SJCRH30 (cell line): ENCODE measurements around the gene NCOR1. TPM values are rescaled to one million over a fixed set of nuclear protein-coding genes. Genes with fewer than 3 reads are reported as not detected.
"Not testable (repeated sequence)": the region's sequence is repeated elsewhere in the genome, so short reads cannot be mapped to it uniquely, and the experiment has no call there.

Experiments used
- DNase-seq, 2 experiments: peaks; one replicate each; pipeline ENCODE4 v3.0.0-alpha.2; 2015 to 2020
- H3K27ac ChIP-seq: fragments of 250-450 bp; sonication (Bioruptor Pico); 2 replicates; pipeline ENCODE4 v1.5.1; 2020; ENCODE audit warnings: mild to moderate bottlenecking, moderate library complexity
- H3K27me3 ChIP-seq: fragments of 250-450 bp; sonication (Bioruptor Pico); 2 replicates; pipeline ENCODE4 v1.5.1; 2020; ENCODE audit warnings: mild to moderate bottlenecking, moderate library complexity
- H3K36me3 ChIP-seq: fragments of 250-450 bp; sonication (Bioruptor Pico); 2 replicates; pipeline ENCODE4 v1.5.1; 2020; ENCODE audit warnings: mild to moderate bottlenecking, moderate library complexity
- H3K4me1 ChIP-seq: fragments of 250-450 bp; sonication (Bioruptor Pico); 2 replicates; pipeline ENCODE4 v1.5.1; 2020; ENCODE audit warnings: mild to moderate bottlenecking, moderate library complexity
- H3K4me3 ChIP-seq: fragments of 250-450 bp; sonication (Bioruptor Pico); 2 replicates; pipeline ENCODE4 v1.5.1; 2020; ENCODE audit warnings: mild to moderate bottlenecking, moderate library complexity
- H3K9me3 ChIP-seq: fragments of 250-450 bp; sonication (Bioruptor Pico); replicated peaks from 2 replicates; pipeline ENCODE4 v1.5.1; 2020; ENCODE audit warnings: mild to moderate bottlenecking, moderate library complexity
- total RNA-seq: library from RNA; depleted of rRNA; stranded (reverse); fragments of >200 nt; shearing (Covaris generic); gene quantifications from 2 replicates; pipeline ENCODE4 v1.2.3, GENCODE V29; 2014

NCOR1 gene
- total RNA-seq, 1 experiment from 2014 or later, result 274 TPM

- no peak for DNase-seq
- peaks cover 86% of the 10 kb centered on the region for H3K36me3 ChIP-seq
- H3K27ac ChIP-seq, result no peak overlapping the region
- no peaks in the 10 kb centered on the region for H3K27me3 ChIP-seq
- no peak overlapping the region for H3K4me3 ChIP-seq
- H3K9me3 ChIP-seq, result peaks cover 5% of the 10 kb centered on the region; the same call in 1 of the 2 replicates
- H3K4me1 ChIP-seq, result peaks cover 9% of the 10 kb centered on the region; the same call in 1 of the 2 replicates
These were observed 66.7 kb downstream of the NCOR1 start for GRCh38 chr17:16148596-16148995.

DNA sequence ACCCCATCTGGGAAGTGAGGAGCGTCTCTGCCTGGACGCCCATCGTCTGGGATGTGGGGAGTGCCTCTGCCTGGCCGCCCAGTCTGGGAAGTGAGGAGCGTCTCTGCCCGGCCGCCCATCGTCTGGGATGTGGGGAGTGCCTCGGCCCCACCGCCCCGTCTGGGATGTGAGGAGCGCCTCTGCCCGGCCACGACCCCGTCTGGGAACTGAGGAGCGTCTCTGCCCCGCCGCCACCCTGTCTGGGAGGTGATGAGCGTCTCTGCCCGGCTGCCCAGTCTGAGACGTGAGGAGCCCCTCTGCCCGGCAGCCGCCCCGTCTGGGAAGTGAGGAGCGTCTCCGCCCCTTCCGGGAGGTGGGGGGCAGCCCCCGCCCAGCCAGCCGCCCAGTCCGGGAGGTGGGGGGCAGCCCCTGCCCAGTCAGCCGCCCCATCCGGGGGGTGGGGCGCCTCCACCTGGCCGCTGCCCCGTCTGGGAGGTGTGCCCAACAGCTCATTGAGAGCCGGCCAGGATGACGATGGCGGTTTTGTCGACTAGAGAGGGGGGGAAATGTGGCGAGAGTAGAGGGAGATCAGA lies 69.9 kb downstream of the NCOR1 start:
- not testable (repeated sequence) for H3K9me3 ChIP-seq, DNase-seq, H3K4me3 ChIP-seq, H3K27me3 ChIP-seq, H3K27ac ChIP-seq, H3K4me1 ChIP-seq
- H3K36me3 ChIP-seq, result peaks cover 84% of the 10 kb centered on the region

GRCh38 chr17:16141685-16142084 lies 73.6 kb downstream of the NCOR1 start:
- no peaks in the 10 kb centered on the region for H3K27me3 ChIP-seq
- no peak overlapping the region for H3K4me3 ChIP-seq
- H3K9me3 ChIP-seq, result no peaks in the 10 kb centered on the region
- H3K27ac ChIP-seq, result no peak overlapping the region
- DNase-seq, result no peak
- H3K4me1 ChIP-seq, result no peaks in the 10 kb centered on the region
- H3K36me3 ChIP-seq, result peaks cover 84% of the 10 kb centered on the region

DNA sequence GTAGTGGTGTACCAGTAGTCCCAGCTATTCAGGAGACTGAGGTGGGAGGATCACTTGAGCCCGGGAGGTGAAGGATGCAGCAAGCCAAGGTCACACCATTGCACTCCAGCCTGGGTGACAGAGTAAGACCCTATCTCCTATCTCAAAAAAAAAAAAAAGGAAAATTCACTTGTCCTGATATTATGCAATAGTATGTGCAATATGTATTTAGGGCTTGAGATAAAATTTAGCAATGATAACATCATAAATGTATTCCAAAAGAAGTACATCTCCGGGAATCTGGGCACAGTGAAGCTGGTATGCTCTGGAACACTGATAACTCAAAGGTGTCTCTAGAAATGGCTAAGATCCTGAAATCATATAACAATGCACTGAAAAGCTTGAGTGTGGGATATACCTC lies 74.5 kb downstream of the NCOR1 start:
- H3K4me1 ChIP-seq, result no peaks in the 10 kb centered on the region
- no peak overlapping the region for H3K27ac ChIP-seq
- H3K9me3 ChIP-seq, result no peaks in the 10 kb centered on the region
- H3K36me3 ChIP-seq, result peaks cover 82% of the 10 kb centered on the region
- no peaks in the 10 kb centered on the region for H3K27me3 ChIP-seq
- DNase-seq, result no peak
- H3K4me3 ChIP-seq, result no peak overlapping the region

GRCh38 chr17:16135461-16135860 lies 79.9 kb downstream of the NCOR1 start:
- no peaks in the 10 kb centered on the region for H3K4me1 ChIP-seq
- no peak for DNase-seq
- H3K4me3 ChIP-seq, result no peak overlapping the region
- no peaks in the 10 kb centered on the region for H3K27me3 ChIP-seq
- no peaks in the 10 kb centered on the region for H3K9me3 ChIP-seq
- H3K27ac ChIP-seq, result no peak overlapping the region
- H3K36me3 ChIP-seq, result peaks cover 85% of the 10 kb centered on the region

DNA sequence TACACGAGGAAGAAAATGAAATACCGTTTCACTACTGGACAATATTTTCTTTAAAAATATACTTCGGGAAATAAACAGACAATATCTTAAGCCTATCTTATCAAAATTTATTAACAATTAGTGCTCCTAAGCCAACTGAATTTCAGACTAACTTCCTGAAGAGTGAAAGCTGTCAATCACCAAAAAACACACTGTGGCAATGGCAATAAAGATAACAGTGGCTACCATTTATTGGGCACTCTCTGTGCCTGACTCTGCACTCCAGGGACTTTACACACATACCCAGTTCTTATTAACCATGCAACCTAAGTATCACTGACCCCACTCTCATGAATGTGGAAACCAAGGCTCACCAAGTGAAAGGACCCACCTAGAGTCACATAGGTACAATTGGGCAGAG lies 83.7 kb downstream of the NCOR1 start:
- no peak overlapping the region for H3K27ac ChIP-seq
- no peaks in the 10 kb centered on the region for H3K9me3 ChIP-seq
- H3K4me3 ChIP-seq, result no peak overlapping the region
- DNase-seq, result no peak
- H3K4me1 ChIP-seq, result no peaks in the 10 kb centered on the region
- peaks cover 76% of the 10 kb centered on the region for H3K36me3 ChIP-seq
- no peaks in the 10 kb centered on the region for H3K27me3 ChIP-seq

DNA sequence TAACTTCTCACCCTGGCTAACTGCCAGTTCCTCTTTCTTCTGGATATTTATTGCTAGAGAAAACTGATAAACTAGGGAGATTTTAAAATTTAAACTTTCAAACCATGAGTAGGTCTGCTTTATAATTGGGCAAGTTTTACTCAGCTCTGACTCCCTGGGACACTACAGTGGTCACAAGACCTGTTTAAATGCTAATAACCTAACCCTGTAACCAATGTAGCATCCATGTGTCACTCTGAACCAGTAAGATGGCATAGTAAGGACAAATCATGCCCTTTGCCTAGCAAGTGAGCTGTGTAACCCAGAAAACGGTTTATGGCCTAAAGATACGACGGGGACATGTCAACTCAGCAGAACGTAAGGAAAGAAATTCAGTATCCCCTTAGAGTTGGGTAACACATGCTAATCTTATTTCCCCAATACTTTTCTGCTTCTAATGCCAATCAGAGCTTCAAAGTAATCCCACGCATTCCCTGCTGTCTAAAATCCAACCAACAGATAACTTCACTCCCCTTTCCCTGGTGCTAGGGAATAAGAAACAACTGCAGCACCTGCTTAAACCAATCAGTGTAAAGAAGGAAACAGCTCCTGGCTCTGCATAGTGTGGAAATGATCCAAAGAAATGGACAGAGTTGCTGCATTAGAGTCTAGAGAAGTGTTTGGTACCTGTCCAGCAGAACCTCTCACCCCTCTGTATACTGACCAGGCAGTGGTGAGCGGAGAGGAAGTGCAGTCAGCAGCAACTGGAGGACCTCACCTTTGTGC lies 85.7 kb downstream of the NCOR1 start:
- DNase-seq, result peak in 1 of 2 experiments; percentile 47
- H3K36me3 ChIP-seq, result peaks cover 79% of the 10 kb centered on the region
- no peak overlapping the region for H3K4me3 ChIP-seq

GRCh38 chr17:16123531-16123930 lies 91.8 kb downstream of the NCOR1 start:
- no peaks in the 10 kb centered on the region for H3K9me3 ChIP-seq
- no peak for DNase-seq
- H3K36me3 ChIP-seq, result peaks cover 89% of the 10 kb centered on the region
- no peak overlapping the region for H3K27ac ChIP-seq
- no peak overlapping the region for H3K4me3 ChIP-seq
- H3K4me1 ChIP-seq, result no peaks in the 10 kb centered on the region
- no peaks in the 10 kb centered on the region for H3K27me3 ChIP-seq

More for the DNA sequence above, 85.7 kb downstream of the NCOR1 start:
- Histone ChIP-seq H3K27me3 (no peaks in the 10 kb centered on the region), H3K9me3 (no peaks in the 10 kb centered on the region), H3K4me1 (no peaks in the 10 kb centered on the region), H3K27ac (no peak overlapping the region)

DNA sequence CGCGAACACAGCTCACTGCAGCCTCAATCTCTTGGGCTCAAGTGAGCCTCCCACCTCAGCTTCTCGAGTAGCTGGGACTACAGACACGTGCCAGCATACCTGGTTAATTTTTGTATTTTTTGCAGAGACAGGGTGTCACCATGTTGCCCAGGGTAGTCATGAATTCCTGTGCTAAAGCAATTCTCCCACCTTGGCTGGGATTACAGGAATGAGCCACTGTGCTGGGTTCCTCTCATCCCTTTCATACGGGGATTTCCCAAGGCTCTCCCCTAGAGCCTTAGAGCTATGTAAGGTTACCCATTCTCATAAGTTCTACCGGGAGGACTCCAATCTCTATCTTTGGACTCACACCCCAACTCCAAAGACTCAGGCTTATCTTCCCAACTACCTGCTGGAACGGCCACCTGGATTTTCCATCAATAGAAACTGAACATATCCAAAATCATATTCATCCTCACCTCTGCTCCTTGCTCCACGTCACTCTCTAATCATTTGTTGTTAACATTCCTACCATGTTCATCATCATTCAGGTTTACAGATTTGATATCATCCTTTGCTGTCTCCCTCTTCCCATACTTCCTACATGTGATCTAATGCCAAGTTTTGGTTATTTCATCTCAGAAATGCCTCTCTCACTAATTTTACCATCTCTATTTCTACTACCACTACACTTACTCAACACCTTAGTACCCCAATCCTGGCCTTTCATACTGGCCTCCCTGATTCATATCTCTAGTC lies 92.5 kb downstream of the NCOR1 start:
- Histone ChIP-seq H3K4me1 (no peaks in the 10 kb centered on the region), H3K36me3 (peaks cover 89% of the 10 kb centered on the region)
- DNase-seq, result no peak

DNA sequence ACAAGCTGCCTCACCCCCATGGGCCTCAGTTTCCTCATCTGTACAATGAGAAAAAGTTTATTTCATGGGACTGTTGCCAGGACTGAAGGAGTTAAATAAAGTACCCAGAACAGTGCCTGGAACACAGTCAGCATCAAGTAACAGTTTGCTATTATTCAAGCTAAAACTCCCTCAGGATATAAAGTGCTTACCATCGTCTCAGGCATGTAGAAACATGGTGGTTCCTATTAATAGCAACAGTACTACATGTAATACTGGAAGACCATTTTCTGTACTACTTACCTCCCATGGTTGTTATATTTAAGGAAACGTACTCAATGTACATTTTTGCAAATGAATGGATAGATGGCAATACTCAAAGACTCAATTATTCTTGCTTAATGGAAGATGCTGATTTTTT lies 93.4 kb downstream of the NCOR1 start:
- DNase-seq, result no peak
- H3K9me3 ChIP-seq, result no peaks in the 10 kb centered on the region
- no peak overlapping the region for H3K4me3 ChIP-seq
- H3K27ac ChIP-seq, result no peak overlapping the region
- peaks cover 95% of the 10 kb centered on the region for H3K36me3 ChIP-seq
- H3K27me3 ChIP-seq, result no peaks in the 10 kb centered on the region
- H3K4me1 ChIP-seq, result no peaks in the 10 kb centered on the region

More for the DNA sequence above, 92.5 kb downstream of the NCOR1 start:
- Histone ChIP-seq H3K27me3 (no peaks in the 10 kb centered on the region), H3K9me3 (no peaks in the 10 kb centered on the region), H3K27ac (no peak overlapping the region), H3K4me3 (no peak overlapping the region)

DNA sequence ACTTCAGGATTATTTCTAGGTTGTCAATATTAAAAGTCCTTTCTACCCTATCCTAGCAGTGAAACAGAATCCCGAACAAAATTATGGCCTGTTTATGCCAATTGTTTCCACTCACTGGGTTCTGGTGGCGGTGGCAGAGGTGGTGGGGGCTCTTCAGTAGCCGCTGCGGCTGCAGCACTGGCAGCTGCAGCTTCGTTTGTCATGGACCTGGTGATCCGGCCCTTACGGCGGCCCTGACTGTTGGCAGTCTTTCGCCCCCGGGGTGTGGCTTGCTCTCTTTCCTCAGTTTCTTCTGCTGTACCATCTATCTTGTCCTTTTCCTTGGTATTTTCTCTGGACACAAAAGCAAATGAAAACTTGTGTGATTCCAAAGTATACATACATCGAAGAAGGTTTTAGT lies 94.4 kb downstream of the NCOR1 start:
- peaks cover 9% of the 10 kb centered on the region for H3K9me3 ChIP-seq
- H3K4me3 ChIP-seq, result no peak overlapping the region
- no peaks in the 10 kb centered on the region for H3K27me3 ChIP-seq
- H3K36me3 ChIP-seq, result peaks cover 96% of the 10 kb centered on the region
- DNase-seq, result no peak
- H3K27ac ChIP-seq, result no peak overlapping the region
- H3K4me1 ChIP-seq, result no peaks in the 10 kb centered on the region

DNA sequence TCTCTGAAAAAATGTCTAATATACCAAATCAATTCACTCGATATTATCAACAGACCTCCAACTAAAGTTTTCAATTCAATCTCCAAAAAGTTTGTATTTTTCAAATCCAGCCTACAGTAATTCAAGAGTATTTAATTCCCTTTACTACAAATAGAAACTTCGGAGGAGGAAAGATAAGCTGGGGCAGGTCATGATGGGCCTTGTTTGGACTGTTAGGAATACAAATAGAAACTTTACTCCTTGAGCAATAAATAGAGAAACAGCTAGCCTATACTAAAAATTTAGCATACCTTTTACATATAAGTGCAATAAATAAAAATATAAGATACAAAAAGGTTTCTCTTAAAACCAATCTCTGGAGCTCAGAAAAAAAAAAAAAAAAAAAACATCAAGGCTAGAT lies 98.2 kb downstream of the NCOR1 start:
- Histone ChIP-seq H3K27me3 (no peaks in the 10 kb centered on the region), H3K36me3 (peaks cover 99% of the 10 kb centered on the region), H3K27ac (no peak overlapping the region)

DNA sequence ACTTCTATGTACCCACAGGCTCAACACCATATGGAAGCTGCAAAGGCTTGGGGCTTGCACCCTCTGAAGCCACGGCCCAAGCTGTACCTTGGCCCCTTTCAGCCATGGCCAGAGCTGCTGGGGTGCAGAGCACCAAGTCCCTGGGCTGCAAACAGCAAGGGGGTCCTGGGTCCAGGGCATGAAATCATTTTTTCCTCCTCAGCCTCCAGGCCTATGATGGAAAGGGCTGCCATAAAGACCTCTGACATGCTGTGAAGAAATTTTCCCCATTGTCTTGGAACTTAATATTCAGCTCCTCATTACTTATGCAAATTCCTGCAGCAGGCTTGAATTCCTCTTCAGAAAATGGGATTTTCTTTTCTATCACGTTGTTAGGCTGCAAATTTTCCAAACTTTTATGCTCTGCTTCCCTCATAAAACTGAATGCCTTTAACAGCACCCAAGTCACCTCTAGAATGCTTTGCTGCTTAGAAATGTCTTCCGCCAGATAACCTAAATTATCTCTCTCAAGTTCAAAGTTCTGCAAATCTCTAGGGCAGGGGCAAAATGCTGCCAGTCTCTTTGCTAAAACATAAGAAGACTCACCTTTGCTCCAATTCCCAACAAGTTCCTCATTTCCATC lies 100.1 kb downstream of the NCOR1 start:
- not testable (repeated sequence) for H3K27ac ChIP-seq, H3K27me3 ChIP-seq, H3K4me1 ChIP-seq, DNase-seq, H3K4me3 ChIP-seq
- H3K9me3 ChIP-seq, result peaks cover 23% of the 10 kb centered on the region
- peaks cover 83% of the 10 kb centered on the region for H3K36me3 ChIP-seq

More for the DNA sequence above, 98.2 kb downstream of the NCOR1 start:
- DNase-seq, result no peak
- no peak overlapping the region for H3K4me3 ChIP-seq
- no peaks in the 10 kb centered on the region for H3K4me1 ChIP-seq
- peaks cover 19% of the 10 kb centered on the region for H3K9me3 ChIP-seq

DNA sequence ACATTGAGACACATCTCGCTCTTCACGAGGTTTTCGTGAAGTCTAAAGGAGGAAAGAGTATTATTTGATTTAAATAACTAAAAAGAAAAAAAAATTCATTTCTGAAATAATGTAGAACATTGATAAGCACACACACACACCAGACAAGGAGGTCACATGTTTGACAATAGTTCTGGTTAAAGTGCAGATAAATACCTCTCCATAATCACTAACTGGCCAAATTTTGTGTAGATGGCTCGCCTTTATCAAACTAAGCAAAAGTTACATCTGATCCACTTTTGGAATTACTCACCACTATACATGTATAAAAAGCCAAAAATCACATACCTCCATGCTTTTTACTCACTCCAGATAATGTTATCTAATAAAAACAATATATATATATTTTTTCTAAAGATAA lies 106.5 kb downstream of the NCOR1 start:
- Histone ChIP-seq H3K36me3 (peaks cover 67% of the 10 kb centered on the region), H3K9me3 (peaks cover 4% of the 10 kb centered on the region; the same call in 1 of the 2 replicates), H3K4me3 (no peak overlapping the region), H3K4me1 (peaks cover 15% of the 10 kb centered on the region; the same call in 1 of the 2 replicates), H3K27ac (no peak overlapping the region), H3K27me3 (no peaks in the 10 kb centered on the region)
- no peak for DNase-seq

- peaks cover 62% of the 10 kb centered on the region for H3K36me3 ChIP-seq
- no peak overlapping the region for H3K27ac ChIP-seq
- DNase-seq, result no peak
- peaks cover 4% of the 10 kb centered on the region; the same call in 1 of the 2 replicates for H3K9me3 ChIP-seq
- H3K4me1 ChIP-seq, result peaks cover 15% of the 10 kb centered on the region; the same call in 1 of the 2 replicates
- H3K27me3 ChIP-seq, result no peaks in the 10 kb centered on the region
- H3K4me3 ChIP-seq, result no peak overlapping the region
These were observed 106.9 kb downstream of the NCOR1 start for GRCh38 chr17:16108386-16108785.
